ACC112 (cell line): ENCODE results near the gene RASA4B.
"Not testable (repeated sequence)": the region's sequence is repeated elsewhere in the genome, so short reads cannot be mapped to it uniquely, and the experiment has no call there.

ENCODE experiments used
- H2AFZ ChIP-seq: fragments of 200-600 bp; sonication (generic); one replicate; pipeline ENCODE4 v1.6.0; 2017; ENCODE audit warnings: antibody characterized with exemption, low read length; ENCODE audit not compliant: unreplicated experiment
- H3K27ac ChIP-seq: fragments of 200-600 bp; sonication (generic); 2 replicates; pipeline ENCODE4 v1.5.1; 2014; ENCODE audit warnings: low read depth, mild to moderate bottlenecking, antibody characterized with exemption, low read length, moderate library complexity
- H3K27me3 ChIP-seq: fragments of 200-600 bp; sonication (generic); 2 replicates; pipeline ENCODE4 v1.6.1; 2014; ENCODE audit warnings: mild to moderate bottlenecking, antibody characterized with exemption, low read length, moderate library complexity, mixed read lengths; ENCODE audit not compliant: insufficient read depth
- H3K36me3 ChIP-seq: fragments of 200-600 bp; sonication (generic); 2 replicates; pipeline ENCODE4 v1.6.1; 2016; ENCODE audit warnings: mild to moderate bottlenecking, antibody characterized with exemption, low read length, moderate library complexity, mixed read lengths; ENCODE audit not compliant: insufficient read depth
- H3K4me1 ChIP-seq: fragments of 200-600 bp; sonication (generic); one replicate; pipeline ENCODE4 v1.6.1; 2016; ENCODE audit warnings: low read length, mixed read lengths; ENCODE audit not compliant: insufficient read depth, unreplicated experiment, control insufficient read depth
- H3K4me3 ChIP-seq: fragments of 200-600 bp; sonication (generic); 2 replicates; pipeline ENCODE4 v1.5.1; 2014; ENCODE audit warnings: mild to moderate bottlenecking, low read depth, low read length
- H3K79me2 ChIP-seq: fragments of 200-600 bp; sonication (generic); one replicate; pipeline ENCODE4 v1.6.0; 2016; ENCODE audit warnings: low read length; ENCODE audit not compliant: control insufficient read depth, unreplicated experiment, insufficient read depth

Gene RASA4B

GRCh38 chr7:102510575-102510974, 7.0 kb downstream of the RASA4B start:
- not testable (repeated sequence) for H2AFZ ChIP-seq, H3K36me3 ChIP-seq, H3K27ac ChIP-seq, H3K4me3 ChIP-seq, H3K4me1 ChIP-seq, H3K27me3 ChIP-seq, H3K79me2 ChIP-seq

GRCh38 chr7:102507410-102508088, 10.0 kb downstream of the RASA4B start:
- H3K4me1 ChIP-seq, H3K4me3 ChIP-seq, H3K79me2 ChIP-seq, H3K36me3 ChIP-seq, H3K27ac ChIP-seq, H3K27me3 ChIP-seq, H2AFZ ChIP-seq: not testable (repeated sequence)

GRCh38 chr7:102505298-102506185, 12.0 kb downstream of the RASA4B start:
- peak overlapping the region; percentile 70; the same call in 1 of the 2 replicates for H3K27ac ChIP-seq
- not testable (repeated sequence) for H3K79me2 ChIP-seq, H3K36me3 ChIP-seq, H3K27me3 ChIP-seq, H3K4me1 ChIP-seq, H3K4me3 ChIP-seq, H2AFZ ChIP-seq

GRCh38 chr7:102503141-102503540, 14.4 kb downstream of the RASA4B start:
- H3K4me3 ChIP-seq, H3K27me3 ChIP-seq, H3K27ac ChIP-seq, H3K4me1 ChIP-seq, H3K36me3 ChIP-seq, H3K79me2 ChIP-seq, H2AFZ ChIP-seq: not testable (repeated sequence)

- H2AFZ ChIP-seq, H3K79me2 ChIP-seq, H3K36me3 ChIP-seq, H3K27ac ChIP-seq, H3K4me3 ChIP-seq, H3K4me1 ChIP-seq, H3K27me3 ChIP-seq: not testable (repeated sequence)
These were observed 19.3 kb downstream of the RASA4B start for GRCh38 chr7:102498321-102498720.

GRCh38 chr7:102497308-102497707, 20.3 kb downstream of the RASA4B start:
- H3K36me3 ChIP-seq, H2AFZ ChIP-seq, H3K27ac ChIP-seq, H3K27me3 ChIP-seq, H3K79me2 ChIP-seq, H3K4me1 ChIP-seq, H3K4me3 ChIP-seq: not testable (repeated sequence)

GRCh38 chr7:102496861-102497260, 20.7 kb downstream of the RASA4B start:
- not testable (repeated sequence) for H3K4me1 ChIP-seq, H3K79me2 ChIP-seq, H3K27ac ChIP-seq, H2AFZ ChIP-seq, H3K4me3 ChIP-seq, H3K27me3 ChIP-seq, H3K36me3 ChIP-seq

GRCh38 chr7:102494473-102495149, 23.0 kb downstream of the RASA4B start:
- H2AFZ ChIP-seq, H3K79me2 ChIP-seq, H3K27ac ChIP-seq, H3K36me3 ChIP-seq, H3K4me3 ChIP-seq, H3K27me3 ChIP-seq, H3K4me1 ChIP-seq: not testable (repeated sequence)

- H3K27me3 ChIP-seq, H3K27ac ChIP-seq, H3K36me3 ChIP-seq, H2AFZ ChIP-seq, H3K79me2 ChIP-seq, H3K4me3 ChIP-seq, H3K4me1 ChIP-seq: not testable (repeated sequence)
These were observed 23.6 kb downstream of the RASA4B start for GRCh38 chr7:102494026-102494425.

GRCh38 chr7:102493220-102493935, 24.2 kb downstream of the RASA4B start:
- not testable (repeated sequence) for H3K27ac ChIP-seq, H2AFZ ChIP-seq, H3K4me3 ChIP-seq, H3K36me3 ChIP-seq, H3K4me1 ChIP-seq, H3K79me2 ChIP-seq, H3K27me3 ChIP-seq
